ENCODE data around the gene RPL11.

The RPL11 gene

GRCh38 chr1:23736437-23737134 lies 45.0 kb downstream of the RPL11 start:
- no peak for DNase-seq

- DNase-seq: no peak
Observed at GRCh38 chr1:23741609-23742008, 50.0 kb downstream of the RPL11 start.

- no peak for DNase-seq
Observed at GRCh38 chr1:23742670-23743286, 51.2 kb downstream of the RPL11 start.

GRCh38 chr1:23743287-23744152 lies 51.9 kb downstream of the RPL11 start, which contains the start of gene ELOA:
Gene ELOA, plus strand, starts transcription at chr1:23743471. Its CDS starts 33 bp downstream, at chr1:23743504.
- DNase-seq: no peak

- no peak for DNase-seq
Observed at GRCh38 chr1:23745515-23745914, 53.9 kb downstream of the RPL11 start.
